Panc1 (cell line): ENCODE measurements around the gene SNX4. TPM values are rescaled to one million over a fixed set of nuclear protein-coding genes. Genes with fewer than 3 reads are reported as not detected.

Experiments
- ATAC-seq: fragments of 200-7000 bp; cut with Tn5 transposase; 2 replicates; pipeline ENCODE4 v1.9.1; 2020; ENCODE audit warnings: mild to moderate bottlenecking, moderate library complexity
- BruUV-seq: library from RNA; stranded (reverse); fragments of 400-500 nt; replicated peaks from 2 replicates; lab custom pipeline; 2021; lab: Mats Ljungman, UMichigan
- CTCF ChIA-PET: fragments of 300-600 bp; sonication (Branson Sonifier 250); formaldehyde crosslinking; loops from one replicate; lab custom pipeline; 2022; ENCODE audit warnings: antibody characterized with exemption; lab: Charles Lee
- POLR2A ChIA-PET: fragments of 300-600 bp; sonication (Branson Sonifier 250); formaldehyde crosslinking; loops from one replicate; lab custom pipeline; 2022; ENCODE audit warnings: antibody characterized with exemption; lab: Charles Lee
- DNase-seq: peaks from one replicate; pipeline ENCODE4 v3.0.0-alpha.2; 2010; ENCODE audit warnings: low read depth, low spot score
- H3K27ac ChIP-seq: 2 replicates; pipeline ENCODE4 v1.5.1; 2011; ENCODE audit warnings: mild to moderate bottlenecking, low read length, inconsistent platforms
- H3K27me3 ChIP-seq: fragments of 200-500 bp; sonication (Bioruptor generic); 2 replicates; pipeline ENCODE4 v1.6.0; 2014; ENCODE audit warnings: low read length, inconsistent platforms; ENCODE audit not compliant: control insufficient read depth, insufficient read depth
- H3K36me3 ChIP-seq: fragments of 200-500 bp; sonication (Bioruptor generic); 2 replicates; pipeline ENCODE4 v1.5.1; 2014; ENCODE audit warnings: inconsistent platforms, mild to moderate bottlenecking, low read length, moderate library complexity; ENCODE audit not compliant: control insufficient read depth, insufficient read depth
- H3K4me1 ChIP-seq: 2 replicates; pipeline ENCODE4 v1.5.1; 2011; ENCODE audit warnings: inconsistent platforms, mild to moderate bottlenecking, low read length, moderate library complexity; ENCODE audit not compliant: control insufficient read depth, insufficient read depth
- H3K4me3 ChIP-seq, 2 experiments: 2 replicates each; pipeline ENCODE4 v1.5.1; 2011 to 2012; ENCODE audit warnings: low read depth in 2 of 2, low read length in 2 of 2, mild to moderate bottlenecking in 2 of 2, inconsistent platforms in 1 of 2, moderate library complexity in 1 of 2
- H3K9me3 ChIP-seq: fragments of 200-500 bp; sonication (Bioruptor generic); 2 replicates; pipeline ENCODE4 v1.5.1; 2014; ENCODE audit warnings: low read depth, mild to moderate bottlenecking, inconsistent platforms, low read length, moderate library complexity; ENCODE audit not compliant: control insufficient read depth, insufficient read depth
- POLR2AphosphoS5 ChIP-seq: IDR thresholded peaks from 2 replicates; pipeline ENCODE4 v1.6.1; 2012; ENCODE audit warnings: mild to moderate bottlenecking, low read depth, low read length, moderate library complexity
- SIN3A ChIP-seq: IDR thresholded peaks from 2 replicates; pipeline ENCODE4 v1.6.1; 2012; ENCODE audit warnings: low read depth, mild to moderate bottlenecking, low read length, moderate library complexity, borderline replicate concordance; ENCODE audit not compliant: insufficient read depth
- TCF7L2 ChIP-seq: IDR thresholded peaks from 2 replicates; pipeline ENCODE4 v1.6.1; 2011; ENCODE audit warnings: mild to moderate bottlenecking, low read depth, low read length, inconsistent platforms
- in situ Hi-C: cut with HindIII; loops from 2 replicates; pipeline ENCODE4 v1.10.0; 2016; ENCODE audit warnings: low sequenced_read_pairs, low pct_unique_long_range_greater_than_20kb
- intact Hi-C: fragments of 100-400 bp; cut with micrococcal nuclease; formaldehyde crosslinking; loops from one replicate; pipeline ENCODE4 v1.10.0; 2022; ENCODE audit not compliant: unreplicated experiment
- total RNA-seq: library from RNA; stranded (reverse); gene quantifications from one replicate; pipeline ENCODE4 v1.2.1, GENCODE V29; 2021; ENCODE audit not compliant: unreplicated experiment
- TF ChIP-seq, protein P1 (sequence below), 2 experiments: IDR thresholded peaks; 2 replicates each; pipeline ENCODE4 v1.6.1; 2011 to 2012; ENCODE audit warnings: low read depth in 2 of 2, control low read depth in 1 of 2, low read length in 1 of 2, mild to moderate bottlenecking in 1 of 2, moderate library complexity in 1 of 2; ENCODE audit not compliant: insufficient read depth in 1 of 2
- TF ChIP-seq, protein P2 (sequence below): fragments of 450-650 bp; IDR thresholded peaks from 2 replicates; pipeline ENCODE4 v1.5.1; 2017; ENCODE audit warnings: mild to moderate bottlenecking

SNX4 gene
- total RNA-seq, 1 experiment from 2014 or later, result 34.3 TPM

DNA sequence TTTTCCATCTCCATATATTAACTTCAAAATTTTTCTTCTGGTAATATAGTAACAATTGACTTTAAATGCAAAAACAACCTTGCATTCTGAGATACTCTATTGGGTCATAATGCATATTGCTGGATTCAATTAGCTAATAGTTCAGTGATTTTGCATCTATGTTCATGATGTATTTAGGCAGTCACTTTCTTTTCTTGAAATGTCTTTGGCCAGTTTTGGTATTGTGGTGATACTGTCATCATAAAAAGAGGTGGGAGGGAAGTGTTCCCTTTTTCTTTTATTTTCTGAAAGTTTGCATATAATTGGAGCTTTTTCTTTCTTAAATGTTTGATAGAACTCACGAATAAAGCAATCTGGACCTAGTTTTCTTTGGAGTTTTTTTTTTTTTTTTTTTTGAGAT lies 77.5 kb downstream of the SNX4 start:
- DNase-seq, result no peak
- Histone ChIP-seq H3K4me3 (no peak overlapping the region), H3K4me1 (peaks cover 3% of the 10 kb centered on the region; the same call in 1 of the 2 replicates), H3K9me3 (no peaks in the 10 kb centered on the region), H3K36me3 (peaks cover 8% of the 10 kb centered on the region; the same call in 1 of the 2 replicates), H3K27ac (no peak overlapping the region), H3K27me3 (no peaks in the 10 kb centered on the region)
- CTCF ChIA-PET, result interaction anchor here (0.6 to 1.0 kb wide), 2 partner anchors 513 to 681 kb away, joined by 5 read pairs; no protein-coding TSS in a partner anchor
- BruUV-seq, result no TSS peak
- POLR2A ChIA-PET, result interaction anchor here (0.6 kb wide), 2 partner anchors 24 to 83 kb away, joined by 4 read pairs; no protein-coding TSS in a partner anchor
- intact Hi-C loops (no loop called here), in situ Hi-C loops (no loop called here)
- no peak for ATAC-seq
- TF ChIP-seq SIN3A (no peak), POLR2AphosphoS5 (no peak), TCF7L2 (no peak)
- TF ChIP-seq, protein P1, sequence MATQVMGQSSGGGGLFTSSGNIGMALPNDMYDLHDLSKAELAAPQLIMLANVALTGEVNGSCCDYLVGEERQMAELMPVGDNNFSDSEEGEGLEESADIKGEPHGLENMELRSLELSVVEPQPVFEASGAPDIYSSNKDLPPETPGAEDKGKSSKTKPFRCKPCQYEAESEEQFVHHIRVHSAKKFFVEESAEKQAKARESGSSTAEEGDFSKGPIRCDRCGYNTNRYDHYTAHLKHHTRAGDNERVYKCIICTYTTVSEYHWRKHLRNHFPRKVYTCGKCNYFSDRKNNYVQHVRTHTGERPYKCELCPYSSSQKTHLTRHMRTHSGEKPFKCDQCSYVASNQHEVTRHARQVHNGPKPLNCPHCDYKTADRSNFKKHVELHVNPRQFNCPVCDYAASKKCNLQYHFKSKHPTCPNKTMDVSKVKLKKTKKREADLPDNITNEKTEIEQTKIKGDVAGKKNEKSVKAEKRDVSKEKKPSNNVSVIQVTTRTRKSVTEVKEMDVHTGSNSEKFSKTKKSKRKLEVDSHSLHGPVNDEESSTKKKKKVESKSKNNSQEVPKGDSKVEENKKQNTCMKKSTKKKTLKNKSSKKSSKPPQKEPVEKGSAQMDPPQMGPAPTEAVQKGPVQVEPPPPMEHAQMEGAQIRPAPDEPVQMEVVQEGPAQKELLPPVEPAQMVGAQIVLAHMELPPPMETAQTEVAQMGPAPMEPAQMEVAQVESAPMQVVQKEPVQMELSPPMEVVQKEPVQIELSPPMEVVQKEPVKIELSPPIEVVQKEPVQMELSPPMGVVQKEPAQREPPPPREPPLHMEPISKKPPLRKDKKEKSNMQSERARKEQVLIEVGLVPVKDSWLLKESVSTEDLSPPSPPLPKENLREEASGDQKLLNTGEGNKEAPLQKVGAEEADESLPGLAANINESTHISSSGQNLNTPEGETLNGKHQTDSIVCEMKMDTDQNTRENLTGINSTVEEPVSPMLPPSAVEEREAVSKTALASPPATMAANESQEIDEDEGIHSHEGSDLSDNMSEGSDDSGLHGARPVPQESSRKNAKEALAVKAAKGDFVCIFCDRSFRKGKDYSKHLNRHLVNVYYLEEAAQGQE (IDR thresholded peaks at IDR 0.05; ENCODE audit: insufficient read depth in 1 of 2, low read depth in 2 of 2, low read length in 1 of 2), result no peak
- TF ChIP-seq, protein P2, sequence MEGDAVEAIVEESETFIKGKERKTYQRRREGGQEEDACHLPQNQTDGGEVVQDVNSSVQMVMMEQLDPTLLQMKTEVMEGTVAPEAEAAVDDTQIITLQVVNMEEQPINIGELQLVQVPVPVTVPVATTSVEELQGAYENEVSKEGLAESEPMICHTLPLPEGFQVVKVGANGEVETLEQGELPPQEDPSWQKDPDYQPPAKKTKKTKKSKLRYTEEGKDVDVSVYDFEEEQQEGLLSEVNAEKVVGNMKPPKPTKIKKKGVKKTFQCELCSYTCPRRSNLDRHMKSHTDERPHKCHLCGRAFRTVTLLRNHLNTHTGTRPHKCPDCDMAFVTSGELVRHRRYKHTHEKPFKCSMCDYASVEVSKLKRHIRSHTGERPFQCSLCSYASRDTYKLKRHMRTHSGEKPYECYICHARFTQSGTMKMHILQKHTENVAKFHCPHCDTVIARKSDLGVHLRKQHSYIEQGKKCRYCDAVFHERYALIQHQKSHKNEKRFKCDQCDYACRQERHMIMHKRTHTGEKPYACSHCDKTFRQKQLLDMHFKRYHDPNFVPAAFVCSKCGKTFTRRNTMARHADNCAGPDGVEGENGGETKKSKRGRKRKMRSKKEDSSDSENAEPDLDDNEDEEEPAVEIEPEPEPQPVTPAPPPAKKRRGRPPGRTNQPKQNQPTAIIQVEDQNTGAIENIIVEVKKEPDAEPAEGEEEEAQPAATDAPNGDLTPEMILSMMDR, result no peak

DNA sequence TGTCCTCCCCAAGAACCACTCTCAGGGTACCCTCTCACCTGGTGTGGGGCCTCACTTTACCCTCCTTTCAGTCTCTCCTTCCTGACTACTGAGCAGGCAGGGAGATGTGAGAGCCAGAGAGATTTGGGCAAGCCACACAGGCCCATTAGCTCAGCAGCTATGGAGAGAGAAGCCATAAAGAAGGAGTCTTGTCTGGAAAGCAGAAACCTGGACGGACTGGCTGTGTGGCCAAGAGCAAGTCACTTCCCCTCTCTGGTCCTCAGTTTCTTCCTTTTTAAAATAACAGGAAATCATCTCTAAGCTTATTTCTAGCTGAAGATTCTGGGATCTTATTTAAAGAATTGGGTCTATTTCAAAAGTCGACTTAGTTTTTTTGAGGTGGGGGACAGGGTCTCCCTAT lies 79.0 kb downstream of the SNX4 start:
- Histone ChIP-seq H3K4me1 (peaks cover 3% of the 10 kb centered on the region; the same call in 1 of the 2 replicates), H3K9me3 (no peaks in the 10 kb centered on the region), H3K4me3 (no peak overlapping the region), H3K27me3 (no peaks in the 10 kb centered on the region), H3K36me3 (no peaks in the 10 kb centered on the region), H3K27ac (no peak overlapping the region)
- ATAC-seq, result 0 out of 2 replicates have a peak, but pooled peaks have one; percentile 21
- intact Hi-C loops, result no loop called here
- no peak for DNase-seq
- in situ Hi-C loops, result no loop called here
- no TSS peak for BruUV-seq
- ChIA-PET CTCF (no interaction called here), POLR2A (interaction anchor here (1.0 kb wide), 1 partner anchor 78 kb away, joined by 3 read pairs; no protein-coding TSS in a partner anchor)
- TF ChIP-seq, protein P1 (IDR thresholded peaks at IDR 0.05; ENCODE audit: insufficient read depth in 1 of 2, low read depth in 2 of 2, low read length in 1 of 2), result no peak
- TF ChIP-seq, protein P2, result no peak
- TF ChIP-seq POLR2AphosphoS5, result no peak
- no peak for TF ChIP-seq TCF7L2
- no peak for TF ChIP-seq SIN3A
